Activated CD8-positive, alpha-beta memory T cell treated with anti-CD3 and anti-CD28 coated beads, Interleukin-2, amount 10 ng/mL, durations not matched to agents 7 days and 5 days (primary cell): ENCODE results near the gene ELF2. TPM values are rescaled to one million over a fixed set of nuclear protein-coding genes. Genes with fewer than 3 reads are reported as not detected.
A peak's percentile ranks its signal among the peaks of the same experiment; 100 is the strongest.
"Not testable (repeated sequence)": the region's sequence is repeated elsewhere in the genome, so short reads cannot be mapped to it uniquely, and the experiment has no call there.

Source experiments
- ATAC-seq: fragments of 150-1000 bp; cut with Tn5 transposase; one replicate; pipeline ENCODE4 v1.10.0; 2021; ENCODE audit warnings: moderate library complexity
- CTCF ChIA-PET: fragments of 350-600 bp; sonication (Branson Sonifier 250); formaldehyde crosslinking; loops from one replicate; lab custom pipeline; 2021; ENCODE audit warnings: antibody characterized with exemption; lab: Charles Lee
- DNase-seq: peaks from one replicate; pipeline ENCODE4 v3.0.0-alpha.2; 2020
- H3K27ac Mint-ChIP-seq: one replicate; pipeline ENCODE4 v1.8.0; 2021; ENCODE audit warnings: mild to moderate bottlenecking, mixed read lengths
- H3K27me3 Mint-ChIP-seq: one replicate; pipeline ENCODE4 v1.8.0; 2021; ENCODE audit warnings: mixed read lengths
- H3K36me3 Mint-ChIP-seq: one replicate; pipeline ENCODE4 v1.8.0; 2021; ENCODE audit warnings: mild to moderate bottlenecking, mixed read lengths
- H3K4me1 Mint-ChIP-seq: one replicate; pipeline ENCODE4 v1.8.0; 2021; ENCODE audit warnings: mixed read lengths
- H3K4me3 Mint-ChIP-seq: one replicate; pipeline ENCODE4 v1.8.0; 2021; ENCODE audit warnings: mild to moderate bottlenecking, moderate library complexity, mixed read lengths
- H3K9me3 Mint-ChIP-seq: one replicate; pipeline ENCODE4 v1.8.0; 2022; ENCODE audit warnings: low read depth, mixed read lengths
- total RNA-seq, 2 experiments: library from RNA; stranded (reverse); gene quantifications; one replicate each; pipeline ENCODE4 v1.2.3, GENCODE V29; 2021

The ELF2 gene
- total RNA-seq, 2 experiments from 2014 or later = 27.3 to 39.8 TPM

DNA sequence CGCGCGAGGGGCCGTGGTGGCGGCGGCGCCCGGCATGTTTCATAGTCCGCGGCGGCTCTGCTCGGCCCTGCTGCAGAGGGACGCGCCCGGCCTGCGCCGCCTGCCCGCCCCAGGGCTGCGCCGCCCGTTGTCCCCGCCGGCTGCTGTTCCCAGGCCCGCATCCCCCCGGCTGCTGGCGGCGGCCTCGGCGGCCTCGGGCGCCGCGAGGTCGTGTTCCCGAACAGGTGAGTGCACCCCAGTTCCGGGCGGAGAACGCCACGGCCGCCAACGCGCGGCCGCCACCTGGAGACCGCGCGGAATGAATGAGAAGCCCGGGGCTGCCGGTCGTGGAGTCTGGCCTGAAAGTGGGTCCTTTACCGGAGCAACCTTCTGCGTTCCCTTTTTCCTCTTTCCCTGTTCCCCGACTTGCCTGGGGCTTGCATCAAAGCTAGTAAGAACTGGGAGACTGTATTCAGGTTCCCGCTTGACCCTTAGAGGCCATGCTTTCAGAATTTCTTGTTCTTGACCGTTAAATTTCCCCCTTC lies 161.0 kb downstream of the ELF2 start:
- H3K4me1 Mint-ChIP-seq = peaks cover 41% of the 10 kb centered on the region
- H3K36me3 Mint-ChIP-seq = peaks cover 8% of the 10 kb centered on the region
- H3K27ac Mint-ChIP-seq = peak overlapping the region; percentile 83
- H3K27me3 Mint-ChIP-seq = no peaks in the 10 kb centered on the region
- H3K9me3 Mint-ChIP-seq = no peaks in the 10 kb centered on the region
- DNase-seq (peak; percentile 54), ATAC-seq (peak; percentile 46)
- H3K4me3 Mint-ChIP-seq = peak overlapping the region; percentile 84
- CTCF ChIA-PET = interaction anchor here (0.6 to 4.2 kb wide), 6 partner anchors 10 to 1362 kb away, joined by 3 to 30 read pairs (median 4); partner anchors contain the start of gene SETD7

GRCh38 chr4:139015269-139015947 lies 161.6 kb downstream of the ELF2 start, which contains the start of gene NOCT:
NOCT (plus strand) TSS chr4:139015781; CDS start chr4:139015982, 201 bp downstream.
- Mint-ChIP-seq H3K27me3 (no peaks in the 10 kb centered on the region), H3K9me3 (no peaks in the 10 kb centered on the region), H3K4me3 (peak within 1 kb of the TSS; percentile 84), H3K4me1 (peaks cover 40% of the 10 kb centered on the region), H3K36me3 (peaks cover 7% of the 10 kb centered on the region), H3K27ac (peak within 1 kb of the TSS; percentile 94)
- ATAC-seq = peak; percentile 96
- DNase-seq = peak; percentile 94
- CTCF ChIA-PET = interaction anchor here (0.6 to 4.2 kb wide), 5 partner anchors 11 to 541 kb away, joined by 3 to 30 read pairs (median 3); partner anchors contain the start of gene SETD7

DNA sequence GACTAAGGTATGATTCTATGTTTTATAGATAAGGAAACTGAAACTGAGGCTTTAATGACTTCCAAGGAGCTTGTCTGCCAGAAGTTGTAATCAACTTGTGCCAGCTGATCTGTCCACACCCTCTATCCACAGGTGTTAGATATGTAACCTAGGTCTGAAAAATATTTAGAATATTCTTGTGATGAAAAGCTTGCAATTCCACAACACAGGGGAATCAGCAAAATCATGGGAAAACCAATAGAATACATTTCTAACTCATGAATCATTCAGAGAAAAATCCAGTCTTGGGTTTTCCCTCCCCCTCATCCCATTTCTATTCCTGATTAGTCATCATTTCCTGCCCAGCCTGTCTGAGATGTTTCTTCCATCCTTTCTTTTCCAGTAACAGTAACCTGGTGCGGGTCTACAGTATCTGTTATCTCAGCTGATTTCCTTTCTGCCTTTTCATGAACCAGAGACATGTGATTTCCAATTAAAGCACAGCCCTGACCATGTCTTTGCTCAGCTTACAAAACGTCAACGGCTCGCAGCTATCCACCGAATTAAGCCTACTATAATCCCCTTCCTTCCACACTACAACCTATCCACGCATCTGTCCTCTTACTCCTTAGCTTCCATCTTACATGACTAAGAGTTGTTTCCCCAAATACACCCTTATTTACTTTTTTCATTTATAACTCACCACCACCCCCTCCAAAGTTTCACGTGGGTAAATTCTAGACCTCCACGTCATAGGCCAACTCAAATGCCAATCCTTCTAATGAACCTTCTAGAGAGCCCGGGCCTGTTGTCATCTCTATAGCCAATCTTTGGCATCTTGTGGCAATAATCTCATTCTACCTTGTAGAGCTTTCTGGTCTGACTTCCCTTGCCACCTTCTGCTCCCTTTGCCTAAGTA lies 162.4 kb downstream of the ELF2 start:
- peak overlapping the region; percentile 84 for H3K4me3 Mint-ChIP-seq
- ATAC-seq (no peak), DNase-seq (no peak)
- CTCF ChIA-PET = interaction anchor here (0.6 to 4.2 kb wide), 6 partner anchors 11 to 542 kb away, joined by 3 to 30 read pairs (median 3); partner anchors contain the start of gene SETD7
- H3K36me3 Mint-ChIP-seq = peaks cover 5% of the 10 kb centered on the region
- H3K9me3 Mint-ChIP-seq = no peaks in the 10 kb centered on the region
- peaks cover 35% of the 10 kb centered on the region for H3K4me1 Mint-ChIP-seq
- H3K27me3 Mint-ChIP-seq = no peaks in the 10 kb centered on the region
- H3K27ac Mint-ChIP-seq = peak overlapping the region; percentile 94

DNA sequence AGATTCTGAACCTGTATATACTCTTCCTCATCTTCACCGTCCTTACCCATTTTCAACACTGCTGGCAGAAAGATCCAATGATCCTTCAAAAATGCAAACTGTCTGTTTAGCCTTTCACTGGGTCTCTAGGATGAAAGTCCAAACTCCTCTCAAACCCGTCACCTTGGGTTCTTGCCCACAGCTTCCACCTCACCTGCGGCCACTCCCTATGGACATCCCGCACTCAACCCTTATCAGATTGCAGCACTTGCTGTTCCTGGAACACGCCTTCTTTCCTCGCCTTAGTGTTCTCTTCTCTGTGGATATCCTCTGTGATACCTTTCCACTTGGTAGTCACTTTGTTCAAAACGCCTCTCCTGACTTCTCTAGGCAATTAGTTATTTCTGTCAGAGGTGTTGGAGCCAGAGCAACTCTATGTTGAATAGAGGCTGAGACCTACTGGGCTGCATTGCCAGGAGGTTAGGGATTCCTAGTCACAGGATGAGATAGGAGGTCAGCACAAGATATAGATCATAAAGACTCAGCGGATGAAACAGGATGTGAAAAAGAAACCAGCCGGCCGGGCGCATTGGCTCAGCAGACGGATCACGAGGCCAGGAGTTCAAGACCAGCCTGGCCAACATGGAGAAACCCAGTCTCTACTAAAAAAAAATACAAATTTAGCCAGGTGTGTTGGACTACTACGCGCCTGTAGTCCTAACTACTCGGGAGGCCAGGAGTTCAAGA lies 165.6 kb downstream of the ELF2 start:
- ATAC-seq (no peak), DNase-seq (no peak)
- no peak overlapping the region for H3K27ac Mint-ChIP-seq
- no peaks in the 10 kb centered on the region for H3K27me3 Mint-ChIP-seq
- no peak overlapping the region for H3K4me3 Mint-ChIP-seq
- no peaks in the 10 kb centered on the region for H3K9me3 Mint-ChIP-seq
- CTCF ChIA-PET = no interaction called here
- no peaks in the 10 kb centered on the region for H3K36me3 Mint-ChIP-seq
- peaks cover 17% of the 10 kb centered on the region for H3K4me1 Mint-ChIP-seq

GRCh38 chr4:139009702-139010101 lies 167.3 kb downstream of the ELF2 start:
- ATAC-seq = no peak
- H3K27me3 Mint-ChIP-seq = no peaks in the 10 kb centered on the region
- H3K36me3 Mint-ChIP-seq = no peaks in the 10 kb centered on the region
- peaks cover 10% of the 10 kb centered on the region for H3K4me1 Mint-ChIP-seq
- no peak for DNase-seq
- no peak overlapping the region for H3K4me3 Mint-ChIP-seq
- CTCF ChIA-PET = no interaction called here
- H3K9me3 Mint-ChIP-seq = no peaks in the 10 kb centered on the region
- no peak overlapping the region for H3K27ac Mint-ChIP-seq

DNA sequence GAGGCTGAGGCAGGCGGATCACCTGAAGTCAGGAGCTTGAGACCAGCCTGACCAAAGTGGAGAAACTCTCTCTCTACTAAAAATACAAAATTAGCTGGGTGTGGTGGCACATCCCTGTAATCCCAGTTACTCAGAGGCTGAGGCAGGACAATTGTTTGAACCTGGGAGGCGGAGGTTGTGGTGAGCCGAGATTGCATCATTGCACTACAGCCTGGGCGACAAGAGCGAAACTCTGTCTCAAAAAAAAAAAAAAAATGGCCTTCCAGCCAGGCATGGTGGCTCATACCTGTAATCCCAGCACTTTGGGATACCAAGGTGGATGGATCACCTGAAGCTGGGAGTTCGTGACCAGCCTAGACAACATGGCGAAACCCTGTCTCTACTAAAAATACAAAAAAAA lies 168.7 kb downstream of the ELF2 start:
- not testable (repeated sequence) for ATAC-seq
- CTCF ChIA-PET = interaction anchor here (0.7 to 1.2 kb wide), 2 partner anchors 9 to 12 kb away, joined by 3 read pairs; no protein-coding TSS in a partner anchor

DNA sequence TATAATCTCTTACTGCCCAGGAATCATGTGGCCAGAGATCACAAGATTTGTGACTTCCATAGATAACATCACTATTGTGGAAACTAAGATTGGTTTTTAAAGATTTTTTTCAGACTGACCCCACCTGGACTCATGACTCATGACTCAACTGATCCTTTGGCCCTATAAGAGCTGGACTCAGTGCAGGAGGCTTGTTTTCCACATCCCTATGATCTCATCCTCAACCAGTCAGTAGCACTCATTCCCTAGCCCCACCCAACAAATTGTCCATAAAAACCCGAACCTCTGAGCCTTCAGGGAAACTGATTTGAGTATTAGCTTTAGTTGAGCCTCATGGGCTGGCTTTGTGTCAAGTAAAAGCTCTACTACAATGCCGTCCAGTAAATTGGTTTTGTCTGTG lies 169.4 kb downstream of the ELF2 start:
- H3K27ac Mint-ChIP-seq = no peak overlapping the region
- no peak for ATAC-seq
- CTCF ChIA-PET = interaction anchor here (1.2 kb wide), 1 partner anchor 12 kb away, joined by 3 read pairs; no protein-coding TSS in a partner anchor

More for the DNA sequence above, 168.7 kb downstream of the ELF2 start:
- not testable (repeated sequence) for H3K36me3 Mint-ChIP-seq, H3K27me3 Mint-ChIP-seq, DNase-seq, H3K27ac Mint-ChIP-seq, H3K4me3 Mint-ChIP-seq, H3K4me1 Mint-ChIP-seq, H3K9me3 Mint-ChIP-seq

More for the DNA sequence above, 169.4 kb downstream of the ELF2 start:
- Mint-ChIP-seq H3K36me3 (no peaks in the 10 kb centered on the region), H3K9me3 (no peaks in the 10 kb centered on the region), H3K4me3 (no peak overlapping the region), H3K27me3 (no peaks in the 10 kb centered on the region), H3K4me1 (no peaks in the 10 kb centered on the region)
- no peak for DNase-seq

Other genes with a start within 250 kb of the ELF2 start
- 10 to 100 TPM in 1 of 2 experiments, 1 to 10 TPM in 1; 8.8 to 12.4 TPM for gene NOCT, start 161.4 kb downstream of the ELF2 start, total RNA-seq
- gene MGARP, start 103.0 kb upstream of the ELF2 start, total RNA-seq = under 1 TPM in 1 of 2 experiments, not detected in 1; 0.20 TPM
- gene NAA15, start 124.3 kb upstream of the ELF2 start, total RNA-seq = 10 to 100 TPM; 50.0 to 70.8 TPM
- gene NDUFC1, start 125.3 kb upstream of the ELF2 start, total RNA-seq = 10 to 100 TPM; 32.2 to 34.9 TPM